HEK293 (cell line): ENCODE measurements around the gene HSD11B1.

Experiments used
- CTCF ChIA-PET: fragments of 350-600 bp; formaldehyde crosslinking; extraction: SDS; loops from one replicate; lab custom pipeline; 2021; ENCODE audit warnings: antibody characterized with exemption; lab: Yijun Ruan, JAX
- POLR2A ChIA-PET: fragments of 300-600 bp; formaldehyde crosslinking; extraction: SDS; loops from one replicate; lab custom pipeline; 2020; ENCODE audit warnings: antibody characterized with exemption, inconsistent platforms; lab: Yijun Ruan, JAX
- H3K27ac ChIP-seq: fragments of 200-500 bp; sonication (Bioruptor generic); 2 replicates; pipeline ENCODE4 v1.5.1; 2014; ENCODE audit warnings: low read depth, low read length, control low read depth, inconsistent platforms; ENCODE audit errors: extremely low read depth
- H3K36me3 ChIP-seq, 2 experiments: fragments of 200-500 bp in 1 of 2; sonication (Bioruptor generic) in 1 of 2; 1 replicate in 1 of 2; 2 replicates in 1 of 2; pipeline ENCODE4 v1.5.1; 2014 to 2017; ENCODE audit warnings: inconsistent platforms in 2 of 2, low read length in 2 of 2; ENCODE audit not compliant: control insufficient read depth in 2 of 2, insufficient read depth in 1 of 2
- H3K4me1 ChIP-seq: fragments of 200-500 bp; sonication (Bioruptor generic); 2 replicates; pipeline ENCODE4 v1.5.1; 2014; ENCODE audit warnings: mild to moderate bottlenecking, low read length, inconsistent platforms; ENCODE audit not compliant: control insufficient read depth, insufficient read depth
- H3K4me3 ChIP-seq: 2 replicates; pipeline ENCODE4 v1.5.1; 2011; ENCODE audit warnings: low read depth, mild to moderate bottlenecking, control low read depth, low read length, moderate library complexity
- H3K9me3 ChIP-seq: fragments of 200-500 bp; sonication (Bioruptor generic); 2 replicates; pipeline ENCODE4 v1.5.1; 2014; ENCODE audit warnings: low read depth, low read length, inconsistent platforms; ENCODE audit not compliant: control insufficient read depth, insufficient read depth
- INSM2 ChIP-seq: fragments of 450-650 bp; formaldehyde crosslinking; IDR thresholded peaks from 2 replicates; pipeline ENCODE4 v1.5.1; 2016; ENCODE audit warnings: missing biosample characterization, missing genetic modification characterization
- KLF10 ChIP-seq: fragments of 450-650 bp; IDR thresholded peaks from 2 replicates; pipeline ENCODE4 v1.5.1; 2018; ENCODE audit warnings: missing biosample characterization, mild to moderate bottlenecking, missing genetic modification characterization
- MEIS1 ChIP-seq: sonication (generic); formaldehyde crosslinking; IDR thresholded peaks from 2 replicates; pipeline ENCODE4 v1.8.1; 2022; ENCODE audit warnings: missing genetic modification reagents, mild to moderate bottlenecking, borderline replicate concordance
- REPIN1 ChIP-seq: fragments of 450-650 bp; formaldehyde crosslinking; IDR thresholded peaks from 2 replicates; pipeline ENCODE4 v1.5.1; 2017; ENCODE audit warnings: missing biosample characterization, missing genetic modification characterization, low read depth
- ZNF121 ChIP-seq: fragments of 450-650 bp; formaldehyde crosslinking; IDR thresholded peaks from 2 replicates; pipeline ENCODE4 v1.5.1; 2016; ENCODE audit warnings: missing biosample characterization, missing genetic modification characterization
- ZNF24 ChIP-seq: fragments of 450-650 bp; formaldehyde crosslinking; IDR thresholded peaks from 2 replicates; pipeline ENCODE4 v1.5.1; 2016; ENCODE audit warnings: missing biosample characterization, missing genetic modification characterization
- ZNF274 ChIP-seq, 2 experiments: fragments of 200-500 bp in 1 of 2; fragments of 450-650 bp in 1 of 2; sonication (Bioruptor generic) in 1 of 2; formaldehyde crosslinking in 1 of 2; IDR thresholded peaks; 2 replicates each; pipeline versions ENCODE4 v1.5.1 to v1.6.1; 2014 to 2016; ENCODE audit warnings: borderline replicate concordance in 1 of 2, inconsistent platforms in 1 of 2, low read length in 1 of 2, missing biosample characterization in 1 of 2, missing genetic modification characterization in 1 of 2
- ZNF280D ChIP-seq: fragments of 450-650 bp; formaldehyde crosslinking; IDR thresholded peaks from 2 replicates; pipeline ENCODE4 v1.5.1; 2016; ENCODE audit warnings: missing biosample characterization, missing genetic modification characterization
- ZNF324 ChIP-seq: fragments of 450-650 bp; formaldehyde crosslinking; IDR thresholded peaks from 2 replicates; pipeline ENCODE4 v1.5.1; 2016; ENCODE audit warnings: missing biosample characterization, missing genetic modification characterization
- ZNF341 ChIP-seq: fragments of 450-650 bp; formaldehyde crosslinking; IDR thresholded peaks from 2 replicates; pipeline ENCODE4; 2016; ENCODE audit warnings: low read depth, missing biosample characterization, missing genetic modification characterization
- ZNF416 ChIP-seq: fragments of 450-650 bp; formaldehyde crosslinking; IDR thresholded peaks from 2 replicates; pipeline ENCODE4 v1.5.1; 2016; ENCODE audit warnings: missing biosample characterization, missing genetic modification characterization
- ZNF548 ChIP-seq: fragments of 450-650 bp; formaldehyde crosslinking; IDR thresholded peaks from 2 replicates; pipeline ENCODE4 v1.5.1; 2016; ENCODE audit warnings: missing biosample characterization, missing genetic modification characterization
- ZNF654 ChIP-seq: fragments of 450-650 bp; formaldehyde crosslinking; IDR thresholded peaks from 2 replicates; pipeline ENCODE4 v1.5.1; 2016; ENCODE audit warnings: low read depth, missing biosample characterization, missing genetic modification characterization
- ZSCAN16 ChIP-seq: fragments of 450-650 bp; formaldehyde crosslinking; IDR thresholded peaks from 2 replicates; pipeline ENCODE4 v1.5.1; 2016; ENCODE audit warnings: missing biosample characterization, missing genetic modification characterization
- TF ChIP-seq, protein P1 (sequence below): fragments of 450-650 bp; formaldehyde crosslinking; IDR thresholded peaks from 2 replicates; pipeline ENCODE4 v1.5.1; 2016; ENCODE audit warnings: missing biosample characterization, missing genetic modification characterization
- TF ChIP-seq, protein P2 (sequence below): fragments of 450-650 bp; formaldehyde crosslinking; IDR thresholded peaks from 2 replicates; pipeline ENCODE4 v1.5.1; 2017; ENCODE audit warnings: missing biosample characterization, mild to moderate bottlenecking, missing genetic modification characterization, moderate library complexity
- TF ChIP-seq, protein P3 (sequence below): fragments of 450-650 bp; formaldehyde crosslinking; IDR thresholded peaks from 2 replicates; pipeline ENCODE4 v1.5.1; 2016; ENCODE audit warnings: missing biosample characterization, missing genetic modification characterization, borderline replicate concordance
- TF ChIP-seq, protein P4 (sequence below): fragments of 450-650 bp; IDR thresholded peaks from 2 replicates; pipeline ENCODE4 v1.5.1; 2018; ENCODE audit warnings: missing biosample characterization, missing genetic modification characterization

HSD11B1 gene

DNA sequence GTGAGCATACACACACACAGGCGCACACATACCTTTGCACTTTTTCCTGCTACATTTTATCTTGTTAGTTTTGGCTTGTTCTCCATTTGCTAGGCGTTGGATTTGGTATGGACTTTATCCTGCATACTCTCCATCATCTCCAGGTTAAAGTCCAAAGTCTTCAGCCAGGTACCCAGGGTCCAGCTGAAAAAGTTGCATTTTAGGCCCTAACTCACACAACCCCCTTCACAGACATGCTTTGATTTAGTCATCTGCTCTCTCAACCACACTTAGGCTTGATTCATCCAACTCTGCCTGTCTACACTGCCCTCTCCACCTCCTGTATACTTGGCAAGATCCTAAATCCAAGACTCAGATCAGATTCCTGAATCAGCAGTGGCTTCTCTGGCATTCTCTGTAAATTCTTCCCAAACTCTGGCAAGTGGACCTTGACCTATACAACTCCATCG lies 41.7 kb upstream of the HSD11B1 start:
- Histone ChIP-seq H3K4me1 (no peaks in the 10 kb centered on the region), H3K27ac (no peak overlapping the region), H3K9me3 (no peaks in the 10 kb centered on the region), H3K4me3 (no peak overlapping the region), H3K36me3 (no peaks in the 10 kb centered on the region)
- TF ChIP-seq ZNF324: no peak
- TF ChIP-seq, protein P1, sequence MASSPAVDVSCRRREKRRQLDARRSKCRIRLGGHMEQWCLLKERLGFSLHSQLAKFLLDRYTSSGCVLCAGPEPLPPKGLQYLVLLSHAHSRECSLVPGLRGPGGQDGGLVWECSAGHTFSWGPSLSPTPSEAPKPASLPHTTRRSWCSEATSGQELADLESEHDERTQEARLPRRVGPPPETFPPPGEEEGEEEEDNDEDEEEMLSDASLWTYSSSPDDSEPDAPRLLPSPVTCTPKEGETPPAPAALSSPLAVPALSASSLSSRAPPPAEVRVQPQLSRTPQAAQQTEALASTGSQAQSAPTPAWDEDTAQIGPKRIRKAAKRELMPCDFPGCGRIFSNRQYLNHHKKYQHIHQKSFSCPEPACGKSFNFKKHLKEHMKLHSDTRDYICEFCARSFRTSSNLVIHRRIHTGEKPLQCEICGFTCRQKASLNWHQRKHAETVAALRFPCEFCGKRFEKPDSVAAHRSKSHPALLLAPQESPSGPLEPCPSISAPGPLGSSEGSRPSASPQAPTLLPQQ (tag by site-specific recombination): no peak
- ChIA-PET POLR2A (no interaction called here), CTCF (no interaction called here)

DNA sequence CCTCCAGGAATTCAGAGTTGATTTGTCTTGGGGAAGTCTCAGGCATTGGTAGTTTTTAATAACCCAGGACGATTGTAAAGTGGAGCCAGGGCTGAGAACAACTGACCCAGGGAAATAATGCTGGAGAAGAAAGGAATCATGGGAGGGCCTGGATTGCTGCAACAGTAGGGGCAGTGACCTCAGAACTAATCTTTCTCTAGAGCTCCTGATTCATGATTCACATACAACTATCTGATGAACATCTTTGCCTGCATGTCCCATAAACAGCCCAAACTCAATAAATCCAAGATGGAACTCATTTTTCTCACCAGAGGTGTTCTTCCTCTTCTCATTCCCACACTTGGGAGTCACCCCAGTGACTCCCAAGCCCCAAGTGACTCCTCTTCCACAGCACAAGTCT lies 37.5 kb upstream of the HSD11B1 start:
- H3K4me1 ChIP-seq: no peaks in the 10 kb centered on the region
- H3K9me3 ChIP-seq: no peaks in the 10 kb centered on the region
- H3K36me3 ChIP-seq: no peaks in the 10 kb centered on the region
- no peak overlapping the region for H3K27ac ChIP-seq
- no peak overlapping the region for H3K4me3 ChIP-seq
- TF ChIP-seq INSM2 (no peak), MEIS1 (CRISPR knock-in tag) (no peak), KLF10 (tag by site-specific recombination) (no peak)
- ChIA-PET CTCF (interaction anchor here (0.6 to 0.9 kb wide), 2 partner anchors 9 to 90 kb away, joined by 3 to 4 read pairs; no protein-coding TSS in a partner anchor), POLR2A (no interaction called here)

DNA sequence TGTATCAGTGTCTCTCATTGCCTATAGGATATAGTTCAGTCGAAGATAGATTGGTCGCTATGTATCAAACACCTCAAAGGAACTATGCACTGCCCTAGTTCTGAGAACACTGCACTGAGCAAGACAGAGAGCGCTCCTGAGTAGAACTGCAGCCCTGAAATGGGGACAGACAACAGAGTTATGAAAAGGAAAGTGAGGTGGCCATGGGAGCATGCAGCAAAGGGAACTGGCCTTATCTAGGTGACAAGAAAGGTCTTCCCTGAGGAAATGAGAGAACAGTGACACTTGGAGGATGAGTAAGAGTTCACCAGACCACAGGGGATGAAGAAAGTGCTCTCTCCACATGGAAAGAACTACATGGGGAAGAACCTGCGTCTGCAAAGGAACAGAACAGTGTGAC lies 36.9 kb upstream of the HSD11B1 start:
- Histone ChIP-seq H3K9me3 (no peaks in the 10 kb centered on the region), H3K4me1 (no peaks in the 10 kb centered on the region), H3K36me3 (no peaks in the 10 kb centered on the region), H3K27ac (no peak overlapping the region), H3K4me3 (no peak overlapping the region)
- ChIA-PET POLR2A (no interaction called here), CTCF (interaction anchor here (0.6 to 0.9 kb wide), 2 partner anchors 9 to 155 kb away, joined by 4 read pairs; no protein-coding TSS in a partner anchor)
- no peak for TF ChIP-seq ZNF121 (tag by site-specific recombination)
- TF ChIP-seq ZNF416 (tag by site-specific recombination): no peak
- TF ChIP-seq ZNF280D (tag by site-specific recombination): no peak
- no peak for TF ChIP-seq REPIN1
- TF ChIP-seq ZNF274 (IDR thresholded peaks at IDR 0.05; ENCODE audit: low read length): no peak
- no peak for TF ChIP-seq ZNF274 (tag by site-specific recombination; IDR thresholded peaks at IDR 0.05; ENCODE audit: borderline replicate concordance)
- TF ChIP-seq, protein P2, sequence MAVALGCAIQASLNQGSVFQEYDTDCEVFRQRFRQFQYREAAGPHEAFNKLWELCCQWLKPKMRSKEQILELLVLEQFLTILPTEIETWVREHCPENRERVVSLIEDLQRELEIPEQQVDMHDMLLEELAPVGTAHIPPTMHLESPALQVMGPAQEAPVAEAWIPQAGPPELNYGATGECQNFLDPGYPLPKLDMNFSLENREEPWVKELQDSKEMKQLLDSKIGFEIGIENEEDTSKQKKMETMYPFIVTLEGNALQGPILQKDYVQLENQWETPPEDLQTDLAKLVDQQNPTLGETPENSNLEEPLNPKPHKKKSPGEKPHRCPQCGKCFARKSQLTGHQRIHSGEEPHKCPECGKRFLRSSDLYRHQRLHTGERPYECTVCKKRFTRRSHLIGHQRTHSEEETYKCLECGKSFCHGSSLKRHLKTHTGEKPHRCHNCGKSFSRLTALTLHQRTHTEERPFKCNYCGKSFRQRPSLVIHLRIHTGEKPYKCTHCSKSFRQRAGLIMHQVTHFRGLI (tag by site-specific recombination): no peak
- TF ChIP-seq ZNF654 (tag by site-specific recombination): no peak
- TF ChIP-seq, protein P3, sequence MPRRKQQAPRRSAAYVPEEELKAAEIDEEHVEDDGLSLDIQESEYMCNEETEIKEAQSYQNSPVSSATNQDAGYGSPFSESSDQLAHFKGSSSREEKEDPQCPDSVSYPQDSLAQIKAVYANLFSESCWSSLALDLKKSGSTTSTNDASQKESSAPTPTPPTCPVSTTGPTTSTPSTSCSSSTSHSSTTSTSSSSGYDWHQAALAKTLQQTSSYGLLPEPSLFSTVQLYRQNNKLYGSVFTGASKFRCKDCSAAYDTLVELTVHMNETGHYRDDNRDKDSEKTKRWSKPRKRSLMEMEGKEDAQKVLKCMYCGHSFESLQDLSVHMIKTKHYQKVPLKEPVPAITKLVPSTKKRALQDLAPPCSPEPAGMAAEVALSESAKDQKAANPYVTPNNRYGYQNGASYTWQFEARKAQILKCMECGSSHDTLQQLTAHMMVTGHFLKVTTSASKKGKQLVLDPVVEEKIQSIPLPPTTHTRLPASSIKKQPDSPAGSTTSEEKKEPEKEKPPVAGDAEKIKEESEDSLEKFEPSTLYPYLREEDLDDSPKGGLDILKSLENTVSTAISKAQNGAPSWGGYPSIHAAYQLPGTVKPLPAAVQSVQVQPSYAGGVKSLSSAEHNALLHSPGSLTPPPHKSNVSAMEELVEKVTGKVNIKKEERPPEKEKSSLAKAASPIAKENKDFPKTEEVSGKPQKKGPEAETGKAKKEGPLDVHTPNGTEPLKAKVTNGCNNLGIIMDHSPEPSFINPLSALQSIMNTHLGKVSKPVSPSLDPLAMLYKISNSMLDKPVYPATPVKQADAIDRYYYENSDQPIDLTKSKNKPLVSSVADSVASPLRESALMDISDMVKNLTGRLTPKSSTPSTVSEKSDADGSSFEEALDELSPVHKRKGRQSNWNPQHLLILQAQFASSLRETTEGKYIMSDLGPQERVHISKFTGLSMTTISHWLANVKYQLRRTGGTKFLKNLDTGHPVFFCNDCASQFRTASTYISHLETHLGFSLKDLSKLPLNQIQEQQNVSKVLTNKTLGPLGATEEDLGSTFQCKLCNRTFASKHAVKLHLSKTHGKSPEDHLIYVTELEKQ (tag by site-specific recombination): no peak
- TF ChIP-seq ZSCAN16: no peak
- TF ChIP-seq, protein P4, sequence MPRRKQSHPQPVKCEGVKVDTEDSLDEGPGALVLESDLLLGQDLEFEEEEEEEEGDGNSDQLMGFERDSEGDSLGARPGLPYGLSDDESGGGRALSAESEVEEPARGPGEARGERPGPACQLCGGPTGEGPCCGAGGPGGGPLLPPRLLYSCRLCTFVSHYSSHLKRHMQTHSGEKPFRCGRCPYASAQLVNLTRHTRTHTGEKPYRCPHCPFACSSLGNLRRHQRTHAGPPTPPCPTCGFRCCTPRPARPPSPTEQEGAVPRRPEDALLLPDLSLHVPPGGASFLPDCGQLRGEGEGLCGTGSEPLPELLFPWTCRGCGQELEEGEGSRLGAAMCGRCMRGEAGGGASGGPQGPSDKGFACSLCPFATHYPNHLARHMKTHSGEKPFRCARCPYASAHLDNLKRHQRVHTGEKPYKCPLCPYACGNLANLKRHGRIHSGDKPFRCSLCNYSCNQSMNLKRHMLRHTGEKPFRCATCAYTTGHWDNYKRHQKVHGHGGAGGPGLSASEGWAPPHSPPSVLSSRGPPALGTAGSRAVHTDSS: no peak
- TF ChIP-seq ZNF548: no peak
- no peak for TF ChIP-seq ZNF341
- no peak for TF ChIP-seq ZNF24
